SHP77 (cell line): ENCODE measurements around the gene INPP4B.

Source experiments
- DNase-seq, 2 experiments: peaks; one replicate each; lab custom pipeline; 2025; lab: John Stamatoyannopoulos, UW

The INPP4B gene

GRCh38 chr4:142846108-142846728, at the start of gene INPP4B:
INPP4B (minus strand) TSS chr4:142846301.
- no peak for DNase-seq

- DNase-seq, result no peak
These were observed 46.9 kb upstream of the INPP4B start for GRCh38 chr4:142893012-142893411.

GRCh38 chr4:142886566-142886965, 40.5 kb upstream of the INPP4B start:
- no peak for DNase-seq

- DNase-seq, result peak; percentile 12
These were observed 37.1 kb upstream of the INPP4B start for GRCh38 chr4:142883040-142883832.

GRCh38 chr4:142882159-142882558, 36.1 kb upstream of the INPP4B start:
- no peak for DNase-seq

- DNase-seq, result no peak
These were observed 35.2 kb upstream of the INPP4B start for GRCh38 chr4:142881331-142881730.

- no peak for DNase-seq
These were observed 29.0 kb upstream of the INPP4B start for GRCh38 chr4:142875117-142875516.

- no peak for DNase-seq
These were observed 28.6 kb upstream of the INPP4B start for GRCh38 chr4:142874684-142875083.

- DNase-seq, result no peak
These were observed 20.6 kb upstream of the INPP4B start for GRCh38 chr4:142866685-142867084.

- DNase-seq, result no peak
These were observed 15.2 kb upstream of the INPP4B start for GRCh38 chr4:142861351-142861750.

- no peak for DNase-seq
These were observed 12.9 kb upstream of the INPP4B start for GRCh38 chr4:142858965-142859364.

GRCh38 chr4:142858446-142858845, 12.3 kb upstream of the INPP4B start:
- DNase-seq, result no peak

- no peak for DNase-seq
These were observed 10.5 kb upstream of the INPP4B start for GRCh38 chr4:142856576-142856975.

- DNase-seq, result no peak
These were observed 4.4 kb upstream of the INPP4B start for GRCh38 chr4:142850478-142850877.

- no peak for DNase-seq
These were observed 862 bp upstream of the INPP4B start for GRCh38 chr4:142846729-142847596.

- no peak for DNase-seq
These were observed 601 bp downstream of the INPP4B start for GRCh38 chr4:142845293-142846107.

GRCh38 chr4:142844782-142845181, 1.3 kb downstream of the INPP4B start:
- no peak for DNase-seq

- no peak for DNase-seq
These were observed 5.5 kb downstream of the INPP4B start for GRCh38 chr4:142840516-142841123.

- DNase-seq, result no peak
These were observed 7.3 kb downstream of the INPP4B start for GRCh38 chr4:142838778-142839177.

- DNase-seq, result no peak
These were observed 14.1 kb downstream of the INPP4B start for GRCh38 chr4:142832022-142832421.

GRCh38 chr4:142826503-142827241, 19.4 kb downstream of the INPP4B start:
- DNase-seq, result no peak
